Measurements from ENCODE around the gene ST3GAL3. TPM values are rescaled to one million over a fixed set of nuclear protein-coding genes. Genes with fewer than 3 reads are reported as not detected.
"Not testable (repeated sequence)": the region's sequence is repeated elsewhere in the genome, so short reads cannot be mapped to it uniquely, and the experiment has no call there.

ST3GAL3 gene
- total RNA-seq, 2 donors from 2014 or later = 13.8 to 35.0 TPM

DNA sequence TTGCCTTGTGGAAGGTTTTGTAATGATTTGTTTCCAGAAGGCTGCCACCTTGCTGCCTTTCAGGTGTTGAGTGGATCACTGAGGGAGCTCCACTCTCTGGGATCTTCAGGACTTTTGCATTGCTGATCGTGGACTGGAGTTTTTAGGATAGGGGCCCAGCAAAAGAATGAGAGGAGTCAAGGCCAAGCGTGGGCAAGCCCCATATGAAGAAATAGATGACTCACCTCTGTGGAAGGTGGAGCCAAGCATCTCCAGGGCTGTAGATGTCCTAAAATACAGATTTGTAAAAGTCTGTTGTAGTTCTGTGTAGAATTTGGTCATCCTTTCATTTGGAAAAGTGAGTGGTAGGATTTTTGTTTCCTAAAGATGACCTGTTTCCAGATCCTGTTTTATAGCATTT lies 67.0 kb downstream of the ST3GAL3 start:
- TF ChIP-seq, protein P1, sequence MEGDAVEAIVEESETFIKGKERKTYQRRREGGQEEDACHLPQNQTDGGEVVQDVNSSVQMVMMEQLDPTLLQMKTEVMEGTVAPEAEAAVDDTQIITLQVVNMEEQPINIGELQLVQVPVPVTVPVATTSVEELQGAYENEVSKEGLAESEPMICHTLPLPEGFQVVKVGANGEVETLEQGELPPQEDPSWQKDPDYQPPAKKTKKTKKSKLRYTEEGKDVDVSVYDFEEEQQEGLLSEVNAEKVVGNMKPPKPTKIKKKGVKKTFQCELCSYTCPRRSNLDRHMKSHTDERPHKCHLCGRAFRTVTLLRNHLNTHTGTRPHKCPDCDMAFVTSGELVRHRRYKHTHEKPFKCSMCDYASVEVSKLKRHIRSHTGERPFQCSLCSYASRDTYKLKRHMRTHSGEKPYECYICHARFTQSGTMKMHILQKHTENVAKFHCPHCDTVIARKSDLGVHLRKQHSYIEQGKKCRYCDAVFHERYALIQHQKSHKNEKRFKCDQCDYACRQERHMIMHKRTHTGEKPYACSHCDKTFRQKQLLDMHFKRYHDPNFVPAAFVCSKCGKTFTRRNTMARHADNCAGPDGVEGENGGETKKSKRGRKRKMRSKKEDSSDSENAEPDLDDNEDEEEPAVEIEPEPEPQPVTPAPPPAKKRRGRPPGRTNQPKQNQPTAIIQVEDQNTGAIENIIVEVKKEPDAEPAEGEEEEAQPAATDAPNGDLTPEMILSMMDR (IDR thresholded peaks at IDR 0.05) = no peak
- TF ChIP-seq POLR2AphosphoS5 (IDR thresholded peaks at IDR 0.05) = no peak
- TF ChIP-seq POLR2A (IDR thresholded peaks at IDR 0.05) = no peak
- intact Hi-C loops (cut with DNase I) = no loop called here
- no peak overlapping the region for H3K27ac ChIP-seq
- no peaks in the 10 kb centered on the region for H3K9me3 ChIP-seq
- no peaks in the 10 kb centered on the region for H3K4me1 ChIP-seq (replicated peaks)
- 81% methylated on average over 2 of the region's 2 CpGs for WGBS
- no peaks in the 10 kb centered on the region for H3K27me3 ChIP-seq (replicated peaks; ENCODE audit: insufficient read depth)
- no peak for DNase-seq (ENCODE audit: low spot score)
- no peak overlapping the region for H3K4me3 ChIP-seq
- H3K36me3 ChIP-seq = no peaks in the 10 kb centered on the region

DNA sequence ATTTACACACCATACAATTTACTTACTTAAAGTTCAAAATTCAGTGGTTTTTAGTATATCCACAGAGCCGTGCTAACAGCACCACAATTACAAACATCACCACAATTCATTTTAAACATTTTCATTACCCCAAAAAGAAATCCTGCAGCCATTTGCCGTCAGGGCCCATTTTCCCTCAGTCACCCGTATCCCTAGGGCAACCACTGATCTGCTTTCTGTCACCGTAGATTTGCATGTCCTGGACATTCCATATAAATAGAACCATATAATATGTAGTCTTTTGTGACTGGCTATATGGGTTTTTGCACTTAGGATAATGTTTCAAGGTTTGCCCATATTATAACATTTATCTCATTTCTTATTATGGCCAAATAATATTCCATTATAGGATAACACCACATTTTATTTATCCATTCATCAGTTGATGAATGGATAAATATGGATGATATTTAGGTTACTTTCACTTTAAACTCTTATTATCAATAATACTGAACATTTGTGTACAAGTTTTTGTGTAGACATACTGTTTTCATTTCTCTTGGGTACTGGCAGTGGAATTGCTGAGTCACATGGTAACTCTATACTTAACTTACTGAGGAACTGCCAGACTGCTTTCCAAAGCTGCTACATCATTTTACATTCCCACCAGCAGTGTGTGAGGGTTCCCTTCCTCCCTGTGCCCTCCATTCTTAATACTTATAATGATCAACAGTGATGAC lies 68.9 kb downstream of the ST3GAL3 start:
- DNase-seq (ENCODE audit: low spot score) = no peak
- intact Hi-C loops (cut with DNase I) = no loop called here
- WGBS = 84% methylated on average over 4 of the region's 4 CpGs
- TF ChIP-seq POLR2A (IDR thresholded peaks at IDR 0.05) = no peak
- TF ChIP-seq, protein P1 (IDR thresholded peaks at IDR 0.05) = no peak
- TF ChIP-seq POLR2AphosphoS5 (IDR thresholded peaks at IDR 0.05) = no peak
- Histone ChIP-seq H3K4me3 (no peak overlapping the region), H3K9me3 (no peaks in the 10 kb centered on the region), H3K27me3 (replicated peaks; ENCODE audit: insufficient read depth) (no peaks in the 10 kb centered on the region), H3K36me3 (no peaks in the 10 kb centered on the region), H3K4me1 (replicated peaks) (no peaks in the 10 kb centered on the region), H3K27ac (no peak overlapping the region)

DNA sequence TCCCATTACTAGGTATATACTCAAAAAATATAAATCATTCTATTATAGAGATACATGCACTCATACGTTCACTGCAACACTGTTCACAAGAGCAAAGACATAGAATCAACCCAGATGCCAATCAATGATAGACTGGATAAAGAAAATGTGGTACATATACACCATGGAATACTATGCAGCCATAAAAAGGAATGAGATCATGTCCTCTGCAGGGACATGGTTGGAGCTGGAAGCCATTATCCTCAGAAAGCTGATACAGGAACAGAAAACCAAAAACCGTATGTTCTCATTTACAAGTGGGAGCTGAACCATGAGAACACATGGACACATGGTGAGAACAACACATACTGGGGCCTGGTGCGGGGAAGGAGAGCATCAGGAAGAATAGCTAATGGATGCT lies 70.6 kb downstream of the ST3GAL3 start:
- H3K27ac ChIP-seq; H3K4me1 ChIP-seq (replicated peaks); H3K27me3 ChIP-seq (replicated peaks; ENCODE audit: insufficient read depth); H3K9me3 ChIP-seq; H3K4me3 ChIP-seq; intact Hi-C loops (cut with DNase I); H3K36me3 ChIP-seq; DNase-seq (ENCODE audit: low spot score): not testable (repeated sequence)
- WGBS = 95% methylated on average over 3 of the region's 3 CpGs

DNA sequence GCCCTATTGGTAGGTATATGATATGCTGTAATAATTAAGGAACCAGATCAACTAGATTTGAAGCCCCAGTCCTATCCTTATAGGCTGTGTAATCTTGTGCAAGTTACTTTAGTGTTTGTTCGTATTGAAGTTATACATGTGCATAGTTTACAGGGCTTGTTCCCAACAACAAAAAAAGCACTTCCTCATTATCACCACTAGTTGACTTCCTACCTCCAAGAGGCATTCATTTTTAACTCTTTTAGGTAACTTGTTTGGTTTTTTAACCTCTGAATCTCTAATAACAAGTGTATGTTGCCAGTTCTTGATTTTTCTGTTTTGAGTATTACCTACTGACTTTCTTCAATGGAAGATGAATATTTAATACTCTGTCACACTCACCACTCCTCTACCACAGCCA lies 71.9 kb downstream of the ST3GAL3 start:
- no peak for TF ChIP-seq POLR2A (IDR thresholded peaks at IDR 0.05)
- TF ChIP-seq, protein P1 (IDR thresholded peaks at IDR 0.05) = peak in 1 of 4 experiments; percentile 9
- no peak for TF ChIP-seq POLR2AphosphoS5 (IDR thresholded peaks at IDR 0.05)
- no peaks in the 10 kb centered on the region for H3K9me3 ChIP-seq
- H3K27me3 ChIP-seq (replicated peaks; ENCODE audit: insufficient read depth) = no peaks in the 10 kb centered on the region
- no peak overlapping the region for H3K27ac ChIP-seq
- intact Hi-C loops (cut with DNase I) = no loop called here
- no peaks in the 10 kb centered on the region for H3K36me3 ChIP-seq
- DNase-seq (ENCODE audit: low spot score) = no peak
- no peaks in the 10 kb centered on the region for H3K4me1 ChIP-seq (replicated peaks)
- no peak overlapping the region for H3K4me3 ChIP-seq
- WGBS = 94% methylated on average over 1 of the region's 1 CpG

DNA sequence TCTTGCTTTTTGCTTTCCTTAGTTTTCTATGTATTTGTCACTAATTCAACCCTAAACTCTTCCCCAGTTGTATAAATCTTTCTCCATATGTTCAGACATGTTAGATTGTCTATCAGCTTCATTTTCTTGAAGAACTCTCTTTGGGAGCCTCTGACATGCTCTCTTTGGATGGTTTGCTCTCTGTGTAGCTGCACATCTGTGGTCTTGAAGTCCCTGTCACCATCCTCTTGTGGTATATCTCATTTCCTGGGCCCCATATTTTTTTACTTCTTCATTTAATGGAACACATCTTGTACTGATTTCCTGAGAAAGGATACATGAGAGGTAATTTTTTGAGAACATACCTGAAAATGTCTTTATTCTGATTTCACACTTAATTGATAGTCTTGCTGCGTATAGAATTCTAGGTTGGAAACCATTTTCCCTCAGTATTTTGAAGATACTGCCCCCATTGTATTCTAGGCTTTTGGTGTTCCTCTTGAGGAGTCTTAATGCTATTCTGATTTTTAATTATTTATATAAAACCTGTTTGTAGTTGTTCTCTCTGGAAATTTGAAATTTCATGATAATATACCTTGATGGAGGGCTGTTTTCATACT lies 72.6 kb downstream of the ST3GAL3 start:
- TF ChIP-seq POLR2AphosphoS5 (IDR thresholded peaks at IDR 0.05) = no peak
- H3K4me3 ChIP-seq = no peak overlapping the region
- H3K4me1 ChIP-seq (replicated peaks) = no peaks in the 10 kb centered on the region
- no peak for DNase-seq (ENCODE audit: low spot score)
- no peaks in the 10 kb centered on the region for H3K9me3 ChIP-seq
- H3K27me3 ChIP-seq (replicated peaks; ENCODE audit: insufficient read depth) = no peaks in the 10 kb centered on the region
- H3K27ac ChIP-seq = no peak overlapping the region
- intact Hi-C loops (cut with DNase I) = no loop called here
- WGBS = 97% methylated on average over 1 of the region's 1 CpG
- H3K36me3 ChIP-seq = no peaks in the 10 kb centered on the region

DNA sequence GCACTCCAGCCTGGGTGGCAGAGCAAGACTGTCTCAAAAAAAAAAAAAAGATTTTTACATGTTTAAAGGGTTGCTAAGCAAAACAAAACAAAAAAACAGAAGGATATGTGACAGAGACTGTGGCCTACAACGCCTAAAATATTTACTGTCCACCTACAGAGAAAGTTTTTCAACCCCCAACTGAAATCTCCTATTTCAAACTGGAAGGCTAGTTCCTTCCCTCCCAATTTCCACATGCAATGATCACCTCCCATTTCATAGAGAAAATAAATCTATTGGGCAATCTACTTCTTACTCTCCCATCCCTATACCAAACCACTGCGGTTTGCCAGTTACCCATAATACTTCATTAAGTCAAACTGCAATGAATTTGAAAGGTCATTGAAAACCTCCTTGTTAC lies 74.2 kb downstream of the ST3GAL3 start:
- Histone ChIP-seq H3K27me3 (replicated peaks; ENCODE audit: insufficient read depth) (no peaks in the 10 kb centered on the region), H3K27ac (no peak overlapping the region), H3K4me3 (no peak overlapping the region), H3K36me3 (no peaks in the 10 kb centered on the region), H3K4me1 (replicated peaks) (no peaks in the 10 kb centered on the region), H3K9me3 (no peaks in the 10 kb centered on the region)
- WGBS = 67% methylated on average over 2 of the region's 2 CpGs
- intact Hi-C loops (cut with DNase I) = no loop called here
- no peak for DNase-seq (ENCODE audit: low spot score)
- TF ChIP-seq POLR2AphosphoS5 (IDR thresholded peaks at IDR 0.05) (no peak), POLR2A (IDR thresholded peaks at IDR 0.05) (no peak)
- TF ChIP-seq, protein P1 (IDR thresholded peaks at IDR 0.05) = no peak

Data from prostate gland (tissue), 2 donors.